ENCODE data around the gene PSMG3.

PSMG3 gene

DNA sequence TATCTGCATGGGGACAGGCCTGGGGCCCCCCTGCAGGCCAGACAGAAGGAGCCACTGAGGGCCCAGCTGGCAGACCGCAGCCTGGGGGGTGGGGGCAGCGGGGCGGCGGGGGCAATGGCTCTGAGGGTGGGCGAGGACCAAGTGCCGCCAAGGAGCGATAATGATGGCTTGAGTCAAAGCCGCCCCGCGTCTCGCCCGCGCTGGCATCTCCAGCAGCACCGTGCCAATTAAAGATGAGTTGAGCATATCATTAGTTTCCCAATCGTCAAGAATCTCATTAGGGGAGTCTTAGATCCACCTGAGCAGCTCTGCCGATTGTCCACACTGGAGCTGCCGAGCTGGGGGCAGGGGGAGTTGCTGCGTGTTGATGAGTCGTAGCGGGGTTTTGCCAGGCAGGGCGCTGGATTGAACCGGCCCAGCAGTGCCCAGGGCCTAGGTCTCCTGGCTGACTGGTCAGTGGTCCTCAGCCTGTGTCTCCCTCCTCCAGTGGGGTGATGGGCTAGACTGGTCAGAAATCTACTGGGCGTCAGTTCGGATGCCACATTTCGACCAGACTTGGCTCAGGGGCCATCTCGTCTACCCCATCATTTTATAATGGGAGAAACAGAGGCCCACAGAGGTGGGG is 41.0 kb upstream of the PSMG3 start:
- peak overlapping the region; percentile 85 for H3K27ac ChIP-seq
- no peaks in the 10 kb centered on the region for H3K36me3 ChIP-seq
- H3K4me3 ChIP-seq (ENCODE audit: low read depth, low read length): no peak overlapping the region; the same call in 1 of the 2 replicates
- TF ChIP-seq, protein P1, sequence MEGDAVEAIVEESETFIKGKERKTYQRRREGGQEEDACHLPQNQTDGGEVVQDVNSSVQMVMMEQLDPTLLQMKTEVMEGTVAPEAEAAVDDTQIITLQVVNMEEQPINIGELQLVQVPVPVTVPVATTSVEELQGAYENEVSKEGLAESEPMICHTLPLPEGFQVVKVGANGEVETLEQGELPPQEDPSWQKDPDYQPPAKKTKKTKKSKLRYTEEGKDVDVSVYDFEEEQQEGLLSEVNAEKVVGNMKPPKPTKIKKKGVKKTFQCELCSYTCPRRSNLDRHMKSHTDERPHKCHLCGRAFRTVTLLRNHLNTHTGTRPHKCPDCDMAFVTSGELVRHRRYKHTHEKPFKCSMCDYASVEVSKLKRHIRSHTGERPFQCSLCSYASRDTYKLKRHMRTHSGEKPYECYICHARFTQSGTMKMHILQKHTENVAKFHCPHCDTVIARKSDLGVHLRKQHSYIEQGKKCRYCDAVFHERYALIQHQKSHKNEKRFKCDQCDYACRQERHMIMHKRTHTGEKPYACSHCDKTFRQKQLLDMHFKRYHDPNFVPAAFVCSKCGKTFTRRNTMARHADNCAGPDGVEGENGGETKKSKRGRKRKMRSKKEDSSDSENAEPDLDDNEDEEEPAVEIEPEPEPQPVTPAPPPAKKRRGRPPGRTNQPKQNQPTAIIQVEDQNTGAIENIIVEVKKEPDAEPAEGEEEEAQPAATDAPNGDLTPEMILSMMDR (IDR thresholded peaks at IDR 0.05; ENCODE audit: low read depth, low read length): no peak
- DNase-seq: peak; percentile 50
- no peaks in the 10 kb centered on the region for H3K9me3 ChIP-seq (ENCODE audit: severe bottlenecking)
- H3K27me3 ChIP-seq (ENCODE audit: insufficient read depth, low read depth, severe bottlenecking): no peaks in the 10 kb centered on the region

- TF ChIP-seq, protein P1 (IDR thresholded peaks at IDR 0.05; ENCODE audit: low read depth, low read length): no peak
- Histone ChIP-seq H3K27me3 (ENCODE audit: insufficient read depth, low read depth, severe bottlenecking) (no peaks in the 10 kb centered on the region), H3K9me3 (ENCODE audit: severe bottlenecking) (no peaks in the 10 kb centered on the region), H3K4me3 (ENCODE audit: low read depth, low read length) (no peak overlapping the region), H3K36me3 (no peaks in the 10 kb centered on the region), H3K27ac (peak overlapping the region; percentile 85)
- no peak for DNase-seq
These were observed 40.3 kb upstream of the PSMG3 start for GRCh38 chr7:1610013-1610677.

DNA sequence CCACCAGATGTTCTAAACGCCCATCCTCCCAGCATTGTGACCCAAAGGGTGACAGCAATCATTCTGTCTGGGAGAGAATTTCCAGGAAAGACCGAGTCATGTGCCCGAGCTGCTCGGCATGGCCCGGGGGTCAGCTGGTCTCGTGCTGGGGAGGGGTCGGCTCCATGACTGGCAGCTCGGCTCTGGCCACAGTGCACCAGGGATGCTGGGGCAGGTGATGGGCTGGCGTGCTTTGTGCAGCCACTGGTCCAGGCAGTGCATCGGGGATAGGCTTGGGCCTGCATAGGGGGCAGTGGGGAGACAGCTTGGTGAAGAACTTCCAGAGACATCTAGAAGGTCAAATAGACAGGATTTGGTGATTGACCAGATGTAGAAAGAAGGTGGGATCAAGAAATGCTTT is 39.2 kb upstream of the PSMG3 start:
- H3K27me3 ChIP-seq (ENCODE audit: insufficient read depth, low read depth, severe bottlenecking): no peaks in the 10 kb centered on the region
- TF ChIP-seq, protein P1 (IDR thresholded peaks at IDR 0.05; ENCODE audit: low read depth, low read length): no peak
- DNase-seq: no peak
- H3K27ac ChIP-seq: no peak overlapping the region
- H3K4me3 ChIP-seq (ENCODE audit: low read depth, low read length): no peak overlapping the region
- no peaks in the 10 kb centered on the region for H3K9me3 ChIP-seq (ENCODE audit: severe bottlenecking)
- no peaks in the 10 kb centered on the region for H3K36me3 ChIP-seq

GRCh38 chr7:1608318-1608717 is 38.5 kb upstream of the PSMG3 start:
- Histone ChIP-seq H3K9me3 (ENCODE audit: severe bottlenecking) (no peaks in the 10 kb centered on the region), H3K4me3 (ENCODE audit: low read depth, low read length) (no peak overlapping the region), H3K36me3 (no peaks in the 10 kb centered on the region), H3K27ac (no peak overlapping the region), H3K27me3 (ENCODE audit: insufficient read depth, low read depth, severe bottlenecking) (no peaks in the 10 kb centered on the region)
- TF ChIP-seq, protein P1 (IDR thresholded peaks at IDR 0.05; ENCODE audit: low read depth, low read length): no peak
- no peak for DNase-seq

DNA sequence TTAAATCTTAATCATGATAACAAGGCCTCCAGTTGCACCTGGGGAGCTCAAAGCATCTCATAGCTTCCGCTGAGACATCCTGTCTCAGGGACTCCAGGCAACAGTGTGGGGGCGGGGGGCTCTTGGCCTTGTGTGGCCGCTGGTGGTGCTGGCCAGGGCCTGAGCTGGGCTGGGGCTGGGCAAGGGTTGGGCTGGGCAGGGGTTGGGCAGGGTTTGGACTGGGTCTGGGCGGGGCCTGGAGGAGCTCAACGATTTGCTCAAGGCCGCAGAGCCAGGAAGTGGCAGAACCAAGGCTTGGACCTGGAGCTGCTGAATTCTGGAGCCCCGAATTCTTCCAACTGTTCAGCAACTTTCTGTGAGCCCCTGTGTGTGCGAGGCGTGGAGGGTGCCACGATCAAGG is 37.9 kb upstream of the PSMG3 start:
- Histone ChIP-seq H3K36me3 (no peaks in the 10 kb centered on the region), H3K27me3 (ENCODE audit: insufficient read depth, low read depth, severe bottlenecking) (no peaks in the 10 kb centered on the region), H3K4me3 (ENCODE audit: low read depth, low read length) (no peak overlapping the region), H3K9me3 (ENCODE audit: severe bottlenecking) (no peaks in the 10 kb centered on the region), H3K27ac (no peak overlapping the region)
- peak; percentile 18 for DNase-seq
- TF ChIP-seq, protein P1 (IDR thresholded peaks at IDR 0.05; ENCODE audit: low read depth, low read length): no peak

All from WERI-Rb-1 (cell line).